Measurements from ENCODE around the gene PGAM4.

DNA sequence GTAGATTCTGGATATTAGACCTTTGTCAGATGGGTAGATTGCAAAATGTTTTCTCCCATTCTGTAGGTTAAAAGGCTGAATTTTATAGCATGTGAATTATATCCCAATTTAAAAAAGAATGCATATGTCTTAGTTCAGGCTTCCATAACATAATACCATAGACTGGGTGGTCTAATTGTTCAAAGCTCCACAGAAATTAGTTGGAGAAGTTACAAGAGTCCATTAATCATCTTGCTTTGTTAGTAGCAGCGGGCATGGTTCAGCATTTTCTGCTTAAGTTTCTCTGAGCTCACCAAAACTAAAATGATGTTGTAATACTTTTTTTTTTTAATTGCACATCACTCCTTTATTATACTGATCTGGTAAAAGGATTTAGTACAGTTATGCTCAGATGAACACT lies 1.8 kb downstream of the PGAM4 start:
- TF ChIP-seq ZNF423 (CRISPR knock-in tag; IDR thresholded peaks at IDR 0.05), result no peak
- TF ChIP-seq ATF3 (CRISPR knock-in tag; conservative IDR thresholded peaks at IDR 0.05), result no peak
- no peak for TF ChIP-seq ATF6 (CRISPR knock-in tag; IDR thresholded peaks at IDR 0.05)
- no peak for TF ChIP-seq FOXP4 (CRISPR knock-in tag; IDR thresholded peaks at IDR 0.05)
- no peak for TF ChIP-seq TCF7 (CRISPR knock-in tag; IDR thresholded peaks at IDR 0.05; ENCODE audit: low read depth)
- TF ChIP-seq, protein P1, sequence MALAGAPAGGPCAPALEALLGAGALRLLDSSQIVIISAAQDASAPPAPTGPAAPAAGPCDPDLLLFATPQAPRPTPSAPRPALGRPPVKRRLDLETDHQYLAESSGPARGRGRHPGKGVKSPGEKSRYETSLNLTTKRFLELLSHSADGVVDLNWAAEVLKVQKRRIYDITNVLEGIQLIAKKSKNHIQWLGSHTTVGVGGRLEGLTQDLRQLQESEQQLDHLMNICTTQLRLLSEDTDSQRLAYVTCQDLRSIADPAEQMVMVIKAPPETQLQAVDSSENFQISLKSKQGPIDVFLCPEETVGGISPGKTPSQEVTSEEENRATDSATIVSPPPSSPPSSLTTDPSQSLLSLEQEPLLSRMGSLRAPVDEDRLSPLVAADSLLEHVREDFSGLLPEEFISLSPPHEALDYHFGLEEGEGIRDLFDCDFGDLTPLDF (CRISPR knock-in tag; IDR thresholded peaks at IDR 0.05), result no peak
- TF ChIP-seq, protein P2, sequence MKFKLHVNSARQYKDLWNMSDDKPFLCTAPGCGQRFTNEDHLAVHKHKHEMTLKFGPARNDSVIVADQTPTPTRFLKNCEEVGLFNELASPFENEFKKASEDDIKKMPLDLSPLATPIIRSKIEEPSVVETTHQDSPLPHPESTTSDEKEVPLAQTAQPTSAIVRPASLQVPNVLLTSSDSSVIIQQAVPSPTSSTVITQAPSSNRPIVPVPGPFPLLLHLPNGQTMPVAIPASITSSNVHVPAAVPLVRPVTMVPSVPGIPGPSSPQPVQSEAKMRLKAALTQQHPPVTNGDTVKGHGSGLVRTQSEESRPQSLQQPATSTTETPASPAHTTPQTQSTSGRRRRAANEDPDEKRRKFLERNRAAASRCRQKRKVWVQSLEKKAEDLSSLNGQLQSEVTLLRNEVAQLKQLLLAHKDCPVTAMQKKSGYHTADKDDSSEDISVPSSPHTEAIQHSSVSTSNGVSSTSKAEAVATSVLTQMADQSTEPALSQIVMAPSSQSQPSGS (CRISPR knock-in tag; IDR thresholded peaks at IDR 0.05; ENCODE audit: borderline replicate concordance, low read depth), result no peak
- no peak for TF ChIP-seq CDX4 (CRISPR knock-in tag; IDR thresholded peaks at IDR 0.05; ENCODE audit: borderline replicate concordance)
- no peak for TF ChIP-seq NR1H2 (CRISPR knock-in tag; IDR thresholded peaks at IDR 0.05)
- no peak for TF ChIP-seq CBFB (CRISPR knock-in tag; IDR thresholded peaks at IDR 0.05; ENCODE audit: low read depth)
- no peak for TF ChIP-seq CTCF (IDR thresholded peaks at IDR 0.05)
- TF ChIP-seq ESRRA (CRISPR knock-in tag; IDR thresholded peaks at IDR 0.05; ENCODE audit: borderline replicate concordance), result no peak
- TF ChIP-seq NFYB (CRISPR knock-in tag; conservative IDR thresholded peaks at IDR 0.05; ENCODE audit: low read depth), result no peak
